AG09309 (cell line): ENCODE data around the gene PTPRN2.
"Not testable (repeated sequence)": the region's sequence is repeated elsewhere in the genome, so short reads cannot be mapped to it uniquely, and the experiment has no call there.

Experiments
- DNase-seq: peaks from one replicate; pipeline ENCODE4 v3.0.0-alpha.2; 2010; ENCODE audit warnings: low read depth
- H3K4me3 ChIP-seq: 2 replicates; pipeline ENCODE4 v1.5.1; 2011; ENCODE audit warnings: mild to moderate bottlenecking, low read depth, low read length, moderate library complexity; ENCODE audit not compliant: control insufficient read depth
- CTCF ChIP-seq: IDR thresholded peaks from 2 replicates; pipeline ENCODE4 v1.5.1; 2011; ENCODE audit warnings: mild to moderate bottlenecking, low read depth, low read length, inconsistent platforms; ENCODE audit not compliant: insufficient read depth, control insufficient read depth; ENCODE audit errors: missing control alignments

Gene PTPRN2

GRCh38 chr7:158206341-158206740 is 381.3 kb downstream of the PTPRN2 start:
- H3K4me3 ChIP-seq: no peak overlapping the region
- no peak for DNase-seq

GRCh38 chr7:158204453-158204852 is 383.2 kb downstream of the PTPRN2 start:
- DNase-seq: no peak
- no peak overlapping the region for H3K4me3 ChIP-seq
- no peak for TF ChIP-seq CTCF

More at GRCh38 chr7:158206341-158206740, 381.3 kb downstream of the PTPRN2 start:
- no peak for TF ChIP-seq CTCF

- not testable (repeated sequence) for H3K4me3 ChIP-seq, DNase-seq
These were observed 383.7 kb downstream of the PTPRN2 start for GRCh38 chr7:158203948-158204347.

GRCh38 chr7:158194365-158194900 is 393.2 kb downstream of the PTPRN2 start:
- DNase-seq: no peak
- no peak for TF ChIP-seq CTCF
- H3K4me3 ChIP-seq: no peak overlapping the region

- no peak for TF ChIP-seq CTCF
- no peak overlapping the region for H3K4me3 ChIP-seq
- DNase-seq: no peak
These were observed 394.2 kb downstream of the PTPRN2 start for GRCh38 chr7:158193446-158193845.

GRCh38 chr7:158192956-158193355 is 394.7 kb downstream of the PTPRN2 start:
- DNase-seq: no peak
- no peak overlapping the region for H3K4me3 ChIP-seq
- no peak for TF ChIP-seq CTCF

- no peak for TF ChIP-seq CTCF
- no peak for DNase-seq
These were observed 395.3 kb downstream of the PTPRN2 start for GRCh38 chr7:158192184-158192835.

More at GRCh38 chr7:158192184-158192835, 395.3 kb downstream of the PTPRN2 start:
- H3K4me3 ChIP-seq: no peak overlapping the region
